Suprapubic skin (tissue), 3 donors: ENCODE data around the gene PDE4D.

Source experiments
- CTCF ChIP-seq, 2 donors: fragments of 200-600 bp in 1 of 2; fragments of 450-650 bp in 1 of 2; sonication (generic) in 1 of 2; IDR thresholded peaks; one replicate each; pipeline ENCODE4 v1.5.1; 2016 to 2019; ENCODE audit warnings: antibody characterized with exemption in 2 of 2, mild to moderate bottlenecking in 1 of 2, moderate library complexity in 1 of 2
- EP300 ChIP-seq: sonication (generic); formaldehyde crosslinking; IDR thresholded peaks from one replicate; pipeline ENCODE4 v1.6.1; 2017; ENCODE audit warnings: antibody characterized with exemption
- POLR2A ChIP-seq, 2 donors: fragments of 450-650 bp; IDR thresholded peaks; one replicate each; pipeline ENCODE4 v1.6.1; 2017; ENCODE audit warnings: antibody characterized with exemption in 2 of 2, mild to moderate bottlenecking in 2 of 2, moderate library complexity in 2 of 2

GRCh38 chr5:59789894-59790293 lies 103.6 kb downstream of the PDE4D start:
- TF ChIP-seq CTCF (IDR thresholded peaks at IDR 0.05) (no peak), EP300 (no peak), POLR2A (IDR thresholded peaks at IDR 0.05) (no peak)
